RPMI7951 (cell line): ENCODE data around the gene AMACR. TPM values are rescaled to one million over a fixed set of nuclear protein-coding genes. Genes with fewer than 3 reads are reported as not detected.
"Not testable (repeated sequence)": the region's sequence is repeated elsewhere in the genome, so short reads cannot be mapped to it uniquely, and the experiment has no call there.

Source experiments
- DNase-seq: peaks from one replicate; pipeline ENCODE4 v3.0.0-alpha.2; 2012; ENCODE audit warnings: low read depth
- total RNA-seq: library from RNA; depleted of rRNA; stranded (reverse); fragments of >200 nt; shearing (Covaris generic); gene quantifications from 2 replicates; pipeline ENCODE4 v1.2.3, GENCODE V29; 2014

The AMACR gene
- total RNA-seq, 1 experiment from 2014 or later = 8.2 TPM

DNA sequence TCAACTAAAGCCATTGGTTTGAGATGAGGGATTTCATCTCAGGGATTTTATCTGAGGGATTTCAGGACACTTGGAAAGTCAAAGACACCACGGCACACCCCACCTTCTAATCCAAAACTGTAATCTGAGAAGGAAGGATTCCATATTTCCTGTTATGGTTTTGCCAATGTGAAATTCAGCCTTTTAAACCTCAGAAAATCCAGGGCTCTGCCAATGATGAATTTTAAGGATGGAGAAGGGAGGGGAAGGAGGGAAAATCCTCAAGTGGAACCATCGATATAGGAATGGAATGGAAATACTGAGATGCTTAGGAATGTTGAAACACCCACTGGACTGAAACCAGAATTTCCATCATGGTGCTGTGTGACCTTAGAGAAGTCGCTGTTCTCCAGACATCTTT is 29.9 kb upstream of the AMACR start:
- DNase-seq = no peak

DNA sequence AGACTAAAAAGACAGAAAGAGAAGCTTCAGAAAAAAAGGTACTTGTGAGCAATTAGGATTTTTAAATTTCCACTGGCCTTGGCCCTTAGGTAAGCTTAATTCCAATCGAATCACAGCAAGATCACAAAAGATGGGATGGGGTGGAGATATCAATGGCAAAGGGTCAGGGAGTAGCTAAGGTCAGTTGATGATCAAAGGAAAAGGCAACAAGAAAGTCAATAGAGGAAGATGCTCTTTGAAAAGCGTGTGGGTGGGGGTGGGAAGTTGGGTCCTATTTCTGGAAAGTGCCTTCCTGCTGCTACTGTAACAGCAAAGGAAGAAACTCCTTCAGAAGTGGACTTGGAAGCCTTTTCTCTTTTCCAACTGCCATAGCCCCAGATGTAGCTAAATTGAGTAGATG is 27.9 kb upstream of the AMACR start:
- no peak for DNase-seq

GRCh38 chr5:34034534-34035327 is 26.9 kb upstream of the AMACR start:
- no peak for DNase-seq

DNA sequence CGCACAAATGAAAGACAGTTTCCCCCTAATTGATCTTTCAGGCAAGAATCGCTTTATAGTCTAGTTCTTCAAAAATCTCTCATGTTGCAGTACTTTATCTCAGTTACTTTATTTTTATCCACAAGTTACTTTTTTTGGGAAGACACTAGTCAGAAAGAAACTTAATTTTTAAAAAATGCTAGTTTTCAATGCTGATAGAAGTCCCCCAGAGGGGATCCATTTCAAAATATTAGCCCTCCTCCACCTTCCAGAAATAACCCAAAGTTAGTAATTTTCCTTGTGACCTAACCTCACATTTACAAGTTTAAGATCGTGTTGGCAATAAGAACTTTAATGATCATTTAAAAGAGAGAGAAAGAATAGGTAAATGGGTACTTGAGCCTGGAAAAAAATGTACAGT is 24.1 kb upstream of the AMACR start:
- no peak for DNase-seq

- no peak for DNase-seq
Observed at GRCh38 chr5:34031117-34031516, 23.3 kb upstream of the AMACR start.

GRCh38 chr5:34030585-34030984 is 22.7 kb upstream of the AMACR start:
- DNase-seq = not testable (repeated sequence)

DNA sequence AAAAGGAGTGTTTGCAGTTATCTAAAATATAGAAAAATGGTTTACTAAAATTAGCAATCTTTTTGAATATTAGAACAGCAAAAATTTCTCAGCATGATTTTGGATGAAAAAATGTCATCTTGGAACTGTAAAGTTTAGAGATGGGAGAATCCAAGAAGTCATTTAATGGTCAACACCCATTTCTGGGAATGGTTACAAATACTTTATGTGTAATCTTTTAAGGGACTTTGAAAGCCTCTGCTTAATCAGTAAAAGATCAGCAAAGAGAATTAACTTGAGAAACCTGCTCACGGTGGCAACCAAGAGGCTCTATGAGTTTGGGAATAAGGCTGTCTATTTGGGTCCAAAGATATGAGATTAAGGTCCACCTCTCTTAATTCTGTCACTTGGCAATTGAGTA is 22.2 kb upstream of the AMACR start:
- DNase-seq = no peak

DNA sequence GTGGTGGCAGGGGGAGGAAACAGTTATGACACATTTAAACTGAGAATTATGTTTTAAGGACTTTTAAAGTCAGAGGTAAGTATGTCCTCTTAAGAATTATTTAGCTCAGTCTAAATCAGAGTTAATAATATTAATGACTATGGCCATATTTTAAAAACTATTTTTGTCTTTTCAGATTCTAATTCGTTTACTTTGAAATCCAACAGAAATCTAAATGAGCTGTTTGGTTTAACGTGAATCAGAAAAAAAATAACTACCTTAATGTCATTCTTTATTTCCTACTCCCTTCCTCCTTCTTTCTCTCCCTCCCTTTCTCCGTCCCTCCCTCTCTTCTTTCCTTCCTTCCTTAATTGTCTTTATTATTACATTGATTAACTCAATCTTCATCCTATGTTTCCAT is 20.5 kb upstream of the AMACR start:
- no peak for DNase-seq

GRCh38 chr5:34026089-34026761 is 18.4 kb upstream of the AMACR start:
- DNase-seq = no peak

GRCh38 chr5:34022121-34022705 is 14.4 kb upstream of the AMACR start:
- peak; percentile 40 for DNase-seq

- DNase-seq = no peak
Observed at GRCh38 chr5:34021334-34021733, 13.5 kb upstream of the AMACR start.

DNA sequence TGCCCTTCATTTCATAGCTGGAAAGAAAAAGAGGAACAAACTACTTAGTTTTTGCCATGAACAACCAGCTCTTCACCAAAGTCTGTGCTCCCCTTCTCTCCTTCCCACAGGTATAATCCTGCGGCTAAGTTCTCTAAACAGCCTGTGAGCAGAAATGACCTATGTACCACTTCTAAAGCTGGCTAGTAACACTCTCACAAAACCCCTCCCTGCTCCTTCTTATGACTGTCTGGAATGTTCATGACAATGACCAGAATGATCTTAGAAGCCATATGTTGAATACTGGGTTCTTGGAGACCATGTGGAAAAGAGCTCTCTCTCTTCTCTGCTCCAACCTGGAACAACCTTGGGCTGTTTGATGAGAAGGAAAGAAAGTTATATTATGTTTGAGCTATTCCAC is 12.9 kb upstream of the AMACR start:
- DNase-seq = no peak

DNA sequence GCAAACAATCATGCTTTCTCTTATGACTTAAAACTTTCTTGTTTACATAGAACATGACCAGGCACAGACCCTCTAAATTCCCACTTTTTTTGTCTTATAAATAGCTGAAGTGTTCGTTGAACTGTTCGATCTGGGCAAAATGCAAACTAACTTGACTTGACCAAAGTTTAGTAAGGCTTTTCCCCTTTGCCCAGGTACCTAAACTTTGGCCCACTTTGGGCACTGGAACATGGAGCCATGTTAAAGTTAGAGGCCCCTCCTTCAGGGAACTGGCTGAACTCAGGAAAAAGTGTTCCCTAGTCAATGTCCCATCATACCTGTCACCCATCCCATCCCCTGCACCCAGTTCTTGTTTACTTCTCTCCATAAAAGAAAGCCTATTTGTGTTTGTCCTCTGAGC is 9.4 kb upstream of the AMACR start:
- DNase-seq = no peak

DNA sequence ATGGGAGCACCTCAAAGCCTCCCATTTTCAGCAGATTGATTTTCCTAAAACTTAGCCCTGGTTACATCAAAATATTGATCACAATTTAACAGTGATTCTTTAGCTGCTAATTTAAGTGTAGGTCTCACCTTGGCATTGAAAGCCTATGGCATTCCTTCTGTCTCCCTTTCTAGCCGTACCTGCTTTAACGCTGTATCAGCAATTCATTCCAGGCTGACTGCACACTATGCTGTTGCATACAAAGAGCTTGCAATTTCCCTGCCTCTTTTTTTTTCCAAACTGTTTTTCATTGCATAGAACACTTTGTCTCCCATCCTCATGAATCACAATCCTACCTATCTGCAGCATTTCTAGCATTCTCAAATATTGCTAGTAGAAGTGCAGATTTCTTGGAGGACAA is 8.9 kb upstream of the AMACR start:
- no peak for DNase-seq

DNA sequence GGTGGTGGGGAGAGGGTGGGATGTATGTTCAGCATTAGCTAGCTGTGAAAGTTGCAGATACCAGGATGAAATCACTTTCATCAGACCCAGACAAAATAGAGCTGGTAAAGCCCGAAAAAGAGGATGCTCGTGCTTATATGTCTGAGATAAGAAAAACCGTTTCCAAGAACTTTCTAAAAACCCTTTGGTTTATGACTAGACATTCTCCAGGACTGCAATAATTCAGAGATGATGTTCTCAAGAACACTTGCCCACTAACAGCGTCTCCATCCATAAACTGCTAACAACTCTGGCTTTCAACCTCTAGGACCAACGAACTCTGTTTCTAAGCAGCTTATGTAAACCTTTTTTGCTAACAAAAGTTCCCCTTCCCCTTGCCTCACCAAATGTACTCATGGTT is 8.4 kb upstream of the AMACR start:
- no peak for DNase-seq

DNA sequence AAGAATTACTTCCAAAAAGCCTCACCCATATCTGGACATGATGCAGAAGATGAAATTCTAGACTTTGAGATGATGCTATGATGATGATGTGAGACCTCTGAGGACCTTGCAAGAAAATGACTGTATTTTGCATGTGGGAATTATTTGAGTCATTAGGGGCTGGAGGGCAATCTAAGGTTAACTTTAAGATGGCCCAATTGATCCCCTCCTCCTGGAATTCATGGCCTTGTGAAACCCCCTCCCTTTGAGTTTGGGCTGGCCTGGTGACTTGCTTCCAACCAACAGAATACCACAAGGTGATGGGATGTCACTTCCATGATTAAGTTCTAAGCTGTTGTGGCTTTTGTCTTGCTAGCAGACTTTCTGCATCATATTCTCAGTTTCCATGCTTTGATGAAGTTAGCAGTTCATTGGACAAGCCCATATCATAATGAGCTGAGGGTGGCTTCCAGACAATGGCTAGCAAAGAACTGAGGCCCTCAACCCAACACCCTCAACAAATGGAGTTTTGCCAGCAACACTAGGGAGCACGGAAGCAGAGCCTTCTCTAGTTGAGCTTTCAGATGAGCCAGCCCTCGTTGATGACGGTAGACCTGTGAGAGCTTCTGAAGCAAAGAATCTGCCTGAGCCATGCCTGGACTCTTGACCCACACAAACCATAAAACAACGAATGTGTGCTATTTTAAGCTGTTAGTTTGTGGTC is 7.4 kb upstream of the AMACR start:
- no peak for DNase-seq

DNA sequence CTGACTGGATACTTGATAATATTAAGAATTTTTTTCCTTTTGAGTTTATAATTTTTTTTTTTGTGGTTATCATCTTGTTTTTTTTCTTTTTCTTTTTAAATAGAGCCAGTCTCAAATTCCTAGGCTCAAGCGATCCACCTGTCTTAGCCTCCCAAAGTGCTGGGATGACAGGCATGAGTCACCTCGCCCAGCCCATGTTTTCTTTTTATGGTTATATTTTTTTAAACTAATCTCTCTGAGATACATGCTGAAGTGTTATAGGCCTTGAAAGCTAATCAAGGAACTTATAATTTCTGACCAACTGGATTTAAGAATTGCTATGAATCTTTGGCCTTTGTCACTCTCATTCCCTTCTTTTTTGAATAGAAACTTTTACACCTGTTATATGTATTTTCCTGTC is 6.8 kb upstream of the AMACR start:
- no peak for DNase-seq

DNA sequence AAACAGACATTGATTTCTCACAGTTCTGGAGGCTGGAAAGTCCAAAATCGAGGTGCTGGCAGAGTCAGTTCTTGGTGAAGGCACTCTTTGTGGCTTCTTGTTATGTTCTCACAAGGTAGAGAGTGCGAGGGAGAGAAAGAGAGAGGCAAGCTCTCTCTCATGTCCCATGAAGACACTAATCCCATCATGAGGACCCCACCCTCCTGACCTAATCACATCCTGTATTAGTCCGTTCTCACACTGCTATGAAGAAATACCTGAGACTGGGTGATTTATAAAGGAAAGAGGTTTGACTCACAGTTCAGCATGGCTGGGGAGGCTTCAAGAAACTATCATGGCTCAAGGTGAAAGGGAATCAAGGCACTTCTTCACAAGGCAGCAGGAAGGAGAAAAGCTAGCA is 5.7 kb upstream of the AMACR start:
- DNase-seq = no peak

- peak; percentile 15 for DNase-seq
Observed at GRCh38 chr5:34012791-34013190, 4.9 kb upstream of the AMACR start.

- no peak for DNase-seq
Observed at GRCh38 chr5:34011536-34011935, 3.7 kb upstream of the AMACR start.

- not testable (repeated sequence) for DNase-seq
Observed at GRCh38 chr5:34010146-34010545, 2.3 kb upstream of the AMACR start.

DNA sequence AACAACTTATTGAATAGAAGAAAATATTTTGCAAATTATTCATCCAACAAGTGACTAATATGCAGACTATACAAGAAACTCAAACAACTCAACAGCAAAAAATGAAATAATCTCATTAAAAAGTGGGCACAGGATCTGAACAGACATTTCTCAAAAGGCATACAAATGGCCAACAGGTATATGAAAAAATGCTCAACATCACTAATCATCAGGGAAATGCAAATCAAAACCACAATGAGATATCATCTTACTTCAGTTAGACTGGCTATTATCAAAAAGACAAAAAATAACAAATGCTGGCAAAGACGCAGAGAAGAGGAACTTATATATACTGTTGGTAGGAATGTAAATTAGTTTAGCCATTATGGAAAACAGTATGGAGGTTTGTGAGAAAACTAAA is 1.8 kb upstream of the AMACR start:
- DNase-seq = no peak

GRCh38 chr5:34008802-34009201 is 952 bp upstream of the AMACR start:
- no peak for DNase-seq
